Esophagus mucosa (tissue), 1 donor: ENCODE results near the gene ST14. TPM values are rescaled to one million over a fixed set of nuclear protein-coding genes. Genes with fewer than 3 reads are reported as not detected.
"Not testable (repeated sequence)": the region's sequence is repeated elsewhere in the genome, so short reads cannot be mapped to it uniquely, and the experiment has no call there.

Source experiments
- ATAC-seq: fragments of 200-7000 bp; cut with Tn5 transposase; one replicate; pipeline ENCODE4 v1.9.1; 2020
- total RNA-seq: library from RNA; stranded (reverse); gene quantifications from one replicate; pipeline ENCODE4 v1.2.4, GENCODE V29; 2023
- donor health status: DM: yes; HTN: yes; CAD: no.

ST14 gene
- total RNA-seq, 1 donor from 2014 or later: 121 TPM

- peak; percentile 52 for ATAC-seq
These were observed 6.2 kb downstream of the ST14 start for GRCh38 chr11:130165601-130166456.

- peak; percentile 93 for ATAC-seq
These were observed 6.8 kb downstream of the ST14 start for GRCh38 chr11:130166457-130166784.

- no peak for ATAC-seq
These were observed 7.6 kb downstream of the ST14 start for GRCh38 chr11:130167146-130167545.

GRCh38 chr11:130168105-130168504 lies 8.5 kb downstream of the ST14 start:
- no peak for ATAC-seq

- ATAC-seq: no peak
These were observed 10.8 kb downstream of the ST14 start for GRCh38 chr11:130170345-130170744.

- ATAC-seq: peak; percentile 30
These were observed 12.0 kb downstream of the ST14 start for GRCh38 chr11:130171534-130171933.

- not testable (repeated sequence) for ATAC-seq
These were observed 12.4 kb downstream of the ST14 start for GRCh38 chr11:130172001-130172400.

GRCh38 chr11:130174642-130175041 lies 15.1 kb downstream of the ST14 start:
- ATAC-seq: no peak

- no peak for ATAC-seq
These were observed 16.3 kb downstream of the ST14 start for GRCh38 chr11:130175898-130176297.

GRCh38 chr11:130177782-130178181 lies 18.2 kb downstream of the ST14 start:
- ATAC-seq: no peak

- peak; percentile 31 for ATAC-seq
These were observed 19.1 kb downstream of the ST14 start for GRCh38 chr11:130178441-130179339.

- ATAC-seq: no peak
These were observed 20.1 kb downstream of the ST14 start for GRCh38 chr11:130179396-130180306.

GRCh38 chr11:130180491-130180890 lies 20.9 kb downstream of the ST14 start:
- ATAC-seq: peak; percentile 74

- peak; percentile 1 for ATAC-seq
These were observed 21.3 kb downstream of the ST14 start for GRCh38 chr11:130180896-130181294.

- ATAC-seq: peak; percentile 76
These were observed 22.0 kb downstream of the ST14 start for GRCh38 chr11:130181295-130182272.

- ATAC-seq: no peak
These were observed 24.5 kb downstream of the ST14 start for GRCh38 chr11:130183878-130184610.

GRCh38 chr11:130187096-130187495 lies 27.5 kb downstream of the ST14 start:
- no peak for ATAC-seq

GRCh38 chr11:130188047-130188446 lies 28.5 kb downstream of the ST14 start:
- peak; percentile 68 for ATAC-seq

- ATAC-seq: no peak
These were observed 29.2 kb downstream of the ST14 start for GRCh38 chr11:130188585-130189347.
